SK-MEL-5 (cell line): Measurements from ENCODE around the gene CACNA2D3. TPM values are rescaled to one million over a fixed set of nuclear protein-coding genes. Genes with fewer than 3 reads are reported as not detected.

Experiments
- DNase-seq: peaks from one replicate; pipeline ENCODE4 v3.0.0-alpha.2; 2016; ENCODE audit warnings: low read depth, low spot score
- in situ Hi-C: cut with HindIII; loops from 2 replicates; pipeline ENCODE4 v1.10.0; 2016; ENCODE audit warnings: low sequenced_read_pairs, high pct_unique_total_duplicates, low pct_unique_long_range_greater_than_20kb
- total RNA-seq: library from RNA; depleted of rRNA; stranded (reverse); fragments of >200 nt; shearing (Covaris generic); gene quantifications from 2 replicates; pipeline ENCODE4 v1.2.3, GENCODE V29; 2014

Gene CACNA2D3
- total RNA-seq, 1 experiment from 2014 or later = not detected

GRCh38 chr3:54810401-54810800 lies 688.0 kb downstream of the CACNA2D3 start:
- in situ Hi-C loops = no loop called here
- DNase-seq = no peak

GRCh38 chr3:54814224-54814623 lies 691.9 kb downstream of the CACNA2D3 start:
- DNase-seq = no peak
- in situ Hi-C loops = no loop called here

GRCh38 chr3:54817628-54818027 lies 695.3 kb downstream of the CACNA2D3 start:
- no peak for DNase-seq
- in situ Hi-C loops = no loop called here

- in situ Hi-C loops = no loop called here
- DNase-seq = no peak
Measured at GRCh38 chr3:54818486-54818885, 696.1 kb downstream of the CACNA2D3 start.

GRCh38 chr3:54818942-54819341 lies 696.6 kb downstream of the CACNA2D3 start:
- in situ Hi-C loops = no loop called here
- DNase-seq = no peak

GRCh38 chr3:54819946-54820345 lies 697.6 kb downstream of the CACNA2D3 start:
- no peak for DNase-seq
- in situ Hi-C loops = no loop called here

- in situ Hi-C loops = no loop called here
- no peak for DNase-seq
Measured at GRCh38 chr3:54822206-54822605, 699.9 kb downstream of the CACNA2D3 start.

GRCh38 chr3:54826251-54826691 lies 703.9 kb downstream of the CACNA2D3 start:
- no peak for DNase-seq

GRCh38 chr3:54827056-54827687 lies 704.8 kb downstream of the CACNA2D3 start:
- in situ Hi-C loops = no loop called here
- DNase-seq = no peak

More at GRCh38 chr3:54826251-54826691, 703.9 kb downstream of the CACNA2D3 start:
- in situ Hi-C loops = no loop called here

GRCh38 chr3:54827776-54828175 lies 705.4 kb downstream of the CACNA2D3 start:
- no peak for DNase-seq
- in situ Hi-C loops = no loop called here

- in situ Hi-C loops = no loop called here
- peak; percentile 55 for DNase-seq
Measured at GRCh38 chr3:54830658-54831057, 708.3 kb downstream of the CACNA2D3 start.

GRCh38 chr3:54831112-54831511 lies 708.8 kb downstream of the CACNA2D3 start:
- no peak for DNase-seq
- in situ Hi-C loops = no loop called here

- no peak for DNase-seq
- in situ Hi-C loops = no loop called here
Measured at GRCh38 chr3:54832876-54833275, 710.5 kb downstream of the CACNA2D3 start.

GRCh38 chr3:54835701-54836100 lies 713.3 kb downstream of the CACNA2D3 start:
- in situ Hi-C loops = no loop called here
- DNase-seq = no peak

GRCh38 chr3:54836871-54837270 lies 714.5 kb downstream of the CACNA2D3 start:
- in situ Hi-C loops = no loop called here

GRCh38 chr3:54837964-54838363 lies 715.6 kb downstream of the CACNA2D3 start:
- in situ Hi-C loops = no loop called here
- DNase-seq = peak; percentile 26

More at GRCh38 chr3:54836871-54837270, 714.5 kb downstream of the CACNA2D3 start:
- no peak for DNase-seq

GRCh38 chr3:54841471-54841870 lies 719.1 kb downstream of the CACNA2D3 start:
- no peak for DNase-seq
- in situ Hi-C loops = no loop called here

GRCh38 chr3:54843352-54843751 lies 721.0 kb downstream of the CACNA2D3 start:
- DNase-seq = no peak
- in situ Hi-C loops = no loop called here

GRCh38 chr3:54844211-54844610 lies 721.9 kb downstream of the CACNA2D3 start:
- DNase-seq = no peak
- in situ Hi-C loops = no loop called here

- DNase-seq = no peak
- in situ Hi-C loops = no loop called here
Measured at GRCh38 chr3:54845011-54845410, 722.7 kb downstream of the CACNA2D3 start.
